HEK293 (cell line): Measurements from ENCODE around the gene FBXL7.

Experiments
- KLF8 ChIP-seq: fragments of 450-650 bp; formaldehyde crosslinking; IDR thresholded peaks from 2 replicates; pipeline ENCODE4 v1.5.1; 2016; ENCODE audit warnings: missing biosample characterization, missing genetic modification characterization
- REST ChIP-seq: fragments of 450-650 bp; formaldehyde crosslinking; IDR thresholded peaks from 2 replicates; pipeline ENCODE4 v1.5.1; 2016; ENCODE audit warnings: missing biosample characterization, missing genetic modification characterization
- YY1 ChIP-seq: fragments of 450-650 bp; formaldehyde crosslinking; IDR thresholded peaks from 2 replicates; pipeline ENCODE4 v1.5.1; 2018; ENCODE audit warnings: missing biosample characterization, missing genetic modification characterization
- TF ChIP-seq, protein P1 (sequence below): fragments of 450-650 bp; formaldehyde crosslinking; IDR thresholded peaks from 2 replicates; pipeline ENCODE4 v1.5.1; 2016; ENCODE audit warnings: missing biosample characterization, missing genetic modification characterization
- TF ChIP-seq, protein P2 (sequence below): fragments of 450-650 bp; formaldehyde crosslinking; IDR thresholded peaks from 2 replicates; pipeline ENCODE4 v1.5.1; 2016; ENCODE audit warnings: missing biosample characterization, missing genetic modification characterization, borderline replicate concordance

DNA sequence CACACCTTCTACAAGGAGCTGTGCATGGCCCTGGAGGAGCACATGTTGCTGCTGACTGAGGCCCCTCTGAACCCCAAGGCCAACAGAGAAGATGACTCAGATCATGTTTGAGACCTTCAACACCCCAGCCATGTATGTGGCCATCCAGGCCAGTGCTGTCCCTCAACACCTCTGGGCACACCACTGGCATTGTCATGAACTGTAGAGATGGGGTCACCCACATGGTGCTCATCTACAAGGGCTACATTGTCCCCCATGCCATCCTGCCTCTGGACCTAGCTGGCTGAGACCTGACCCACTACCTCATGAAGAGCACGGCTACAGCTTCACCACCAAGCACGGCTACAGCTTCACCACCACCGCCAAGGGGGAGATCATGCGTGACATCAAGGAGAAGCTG, 49.0 kb upstream of the FBXL7 start:
- TF ChIP-seq, protein P1, sequence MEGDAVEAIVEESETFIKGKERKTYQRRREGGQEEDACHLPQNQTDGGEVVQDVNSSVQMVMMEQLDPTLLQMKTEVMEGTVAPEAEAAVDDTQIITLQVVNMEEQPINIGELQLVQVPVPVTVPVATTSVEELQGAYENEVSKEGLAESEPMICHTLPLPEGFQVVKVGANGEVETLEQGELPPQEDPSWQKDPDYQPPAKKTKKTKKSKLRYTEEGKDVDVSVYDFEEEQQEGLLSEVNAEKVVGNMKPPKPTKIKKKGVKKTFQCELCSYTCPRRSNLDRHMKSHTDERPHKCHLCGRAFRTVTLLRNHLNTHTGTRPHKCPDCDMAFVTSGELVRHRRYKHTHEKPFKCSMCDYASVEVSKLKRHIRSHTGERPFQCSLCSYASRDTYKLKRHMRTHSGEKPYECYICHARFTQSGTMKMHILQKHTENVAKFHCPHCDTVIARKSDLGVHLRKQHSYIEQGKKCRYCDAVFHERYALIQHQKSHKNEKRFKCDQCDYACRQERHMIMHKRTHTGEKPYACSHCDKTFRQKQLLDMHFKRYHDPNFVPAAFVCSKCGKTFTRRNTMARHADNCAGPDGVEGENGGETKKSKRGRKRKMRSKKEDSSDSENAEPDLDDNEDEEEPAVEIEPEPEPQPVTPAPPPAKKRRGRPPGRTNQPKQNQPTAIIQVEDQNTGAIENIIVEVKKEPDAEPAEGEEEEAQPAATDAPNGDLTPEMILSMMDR (tag by site-specific recombination), result no peak
- TF ChIP-seq, protein P2, sequence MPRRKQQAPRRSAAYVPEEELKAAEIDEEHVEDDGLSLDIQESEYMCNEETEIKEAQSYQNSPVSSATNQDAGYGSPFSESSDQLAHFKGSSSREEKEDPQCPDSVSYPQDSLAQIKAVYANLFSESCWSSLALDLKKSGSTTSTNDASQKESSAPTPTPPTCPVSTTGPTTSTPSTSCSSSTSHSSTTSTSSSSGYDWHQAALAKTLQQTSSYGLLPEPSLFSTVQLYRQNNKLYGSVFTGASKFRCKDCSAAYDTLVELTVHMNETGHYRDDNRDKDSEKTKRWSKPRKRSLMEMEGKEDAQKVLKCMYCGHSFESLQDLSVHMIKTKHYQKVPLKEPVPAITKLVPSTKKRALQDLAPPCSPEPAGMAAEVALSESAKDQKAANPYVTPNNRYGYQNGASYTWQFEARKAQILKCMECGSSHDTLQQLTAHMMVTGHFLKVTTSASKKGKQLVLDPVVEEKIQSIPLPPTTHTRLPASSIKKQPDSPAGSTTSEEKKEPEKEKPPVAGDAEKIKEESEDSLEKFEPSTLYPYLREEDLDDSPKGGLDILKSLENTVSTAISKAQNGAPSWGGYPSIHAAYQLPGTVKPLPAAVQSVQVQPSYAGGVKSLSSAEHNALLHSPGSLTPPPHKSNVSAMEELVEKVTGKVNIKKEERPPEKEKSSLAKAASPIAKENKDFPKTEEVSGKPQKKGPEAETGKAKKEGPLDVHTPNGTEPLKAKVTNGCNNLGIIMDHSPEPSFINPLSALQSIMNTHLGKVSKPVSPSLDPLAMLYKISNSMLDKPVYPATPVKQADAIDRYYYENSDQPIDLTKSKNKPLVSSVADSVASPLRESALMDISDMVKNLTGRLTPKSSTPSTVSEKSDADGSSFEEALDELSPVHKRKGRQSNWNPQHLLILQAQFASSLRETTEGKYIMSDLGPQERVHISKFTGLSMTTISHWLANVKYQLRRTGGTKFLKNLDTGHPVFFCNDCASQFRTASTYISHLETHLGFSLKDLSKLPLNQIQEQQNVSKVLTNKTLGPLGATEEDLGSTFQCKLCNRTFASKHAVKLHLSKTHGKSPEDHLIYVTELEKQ (tag by site-specific recombination), result no peak
- no peak for TF ChIP-seq YY1 (tag by site-specific recombination)
- no peak for TF ChIP-seq REST (tag by site-specific recombination)
- no peak for TF ChIP-seq KLF8
